Measurements from ENCODE around the gene BTBD2.

DNA sequence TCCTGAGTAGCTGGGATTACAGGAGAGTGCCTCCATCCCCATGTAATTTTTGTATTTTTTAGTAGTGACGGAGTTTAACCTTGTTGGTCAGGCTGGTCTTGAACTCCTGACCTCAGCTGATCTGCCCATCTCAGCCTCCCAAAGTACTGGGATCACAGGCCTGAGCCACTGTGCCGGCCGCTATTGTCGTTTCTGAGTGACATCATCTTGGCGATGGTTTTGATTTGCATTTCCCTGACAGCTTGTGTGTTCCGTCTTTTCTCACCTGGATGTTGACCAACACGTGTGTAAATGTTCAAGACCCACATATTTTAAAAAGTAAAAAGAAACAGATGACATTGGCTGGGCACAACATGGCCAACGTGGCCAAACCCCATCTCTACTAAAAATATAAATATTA is 48.3 kb upstream of the BTBD2 start:
- TF ChIP-seq, protein P1, sequence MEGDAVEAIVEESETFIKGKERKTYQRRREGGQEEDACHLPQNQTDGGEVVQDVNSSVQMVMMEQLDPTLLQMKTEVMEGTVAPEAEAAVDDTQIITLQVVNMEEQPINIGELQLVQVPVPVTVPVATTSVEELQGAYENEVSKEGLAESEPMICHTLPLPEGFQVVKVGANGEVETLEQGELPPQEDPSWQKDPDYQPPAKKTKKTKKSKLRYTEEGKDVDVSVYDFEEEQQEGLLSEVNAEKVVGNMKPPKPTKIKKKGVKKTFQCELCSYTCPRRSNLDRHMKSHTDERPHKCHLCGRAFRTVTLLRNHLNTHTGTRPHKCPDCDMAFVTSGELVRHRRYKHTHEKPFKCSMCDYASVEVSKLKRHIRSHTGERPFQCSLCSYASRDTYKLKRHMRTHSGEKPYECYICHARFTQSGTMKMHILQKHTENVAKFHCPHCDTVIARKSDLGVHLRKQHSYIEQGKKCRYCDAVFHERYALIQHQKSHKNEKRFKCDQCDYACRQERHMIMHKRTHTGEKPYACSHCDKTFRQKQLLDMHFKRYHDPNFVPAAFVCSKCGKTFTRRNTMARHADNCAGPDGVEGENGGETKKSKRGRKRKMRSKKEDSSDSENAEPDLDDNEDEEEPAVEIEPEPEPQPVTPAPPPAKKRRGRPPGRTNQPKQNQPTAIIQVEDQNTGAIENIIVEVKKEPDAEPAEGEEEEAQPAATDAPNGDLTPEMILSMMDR (IDR thresholded peaks at IDR 0.05), result no peak
- TF ChIP-seq POLR2A (IDR thresholded peaks at IDR 0.05), result no peak

Measured in adrenal gland (tissue), 5 donors.